NT2/D1 (cell line): ENCODE data around the gene MTOR.

Experiments used
- SUZ12 ChIP-seq: IDR thresholded peaks from 2 replicates; pipeline ENCODE4 v1.6.1; 2011; ENCODE audit not compliant: insufficient read length, insufficient read depth; ENCODE audit errors: extremely low read depth
- YY1 ChIP-seq: IDR thresholded peaks from 2 replicates; pipeline ENCODE4 v1.6.1; 2011; ENCODE audit not compliant: insufficient read length, insufficient read depth

DNA sequence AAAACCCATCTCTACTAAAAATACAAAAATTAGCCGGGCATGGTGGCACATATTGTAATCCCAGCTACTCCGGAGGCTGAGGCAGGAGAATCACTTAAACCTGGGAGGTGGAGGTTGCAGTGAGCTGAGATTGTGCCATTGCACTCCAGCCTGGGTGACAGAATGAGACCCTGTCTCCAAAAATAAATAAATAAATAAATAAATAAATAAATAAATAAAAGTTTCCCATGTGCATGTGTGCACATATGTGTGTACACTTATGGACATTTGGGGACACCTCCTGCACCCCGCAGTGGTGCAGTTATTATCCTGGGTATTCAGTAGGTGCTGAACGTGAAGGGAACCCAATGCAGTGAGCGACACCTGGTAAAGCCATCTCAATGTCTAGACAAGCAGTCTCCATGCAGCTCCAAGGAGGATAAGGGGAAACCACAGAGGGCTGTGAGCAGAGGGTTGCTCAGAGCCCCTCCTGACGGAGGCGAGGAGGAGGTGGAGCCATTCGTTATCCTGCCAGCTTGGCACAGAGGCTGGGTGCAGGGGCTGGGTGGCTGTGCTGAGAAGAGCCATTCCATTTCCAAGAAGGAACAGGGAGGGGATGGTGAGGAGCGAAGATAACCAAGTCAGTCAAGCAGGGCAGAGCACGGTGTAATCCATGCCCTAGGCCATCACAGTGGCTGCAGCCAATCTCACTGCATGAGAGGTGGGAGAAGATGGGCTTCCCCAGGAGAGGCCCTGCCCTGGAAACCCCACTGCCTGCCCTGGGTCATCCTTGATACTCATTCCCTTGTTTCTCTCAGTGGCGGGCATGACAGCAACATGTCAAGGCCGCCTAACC is 36.3 kb upstream of the MTOR start:
- no peak for TF ChIP-seq SUZ12
- no peak for TF ChIP-seq YY1
